ENCODE results near the gene PRPF40A.
"Not testable (repeated sequence)": the region's sequence is repeated elsewhere in the genome, so short reads cannot be mapped to it uniquely, and the experiment has no call there.

PRPF40A gene

GRCh38 chr2:152717228-152718075 lies at the start of gene PRPF40A:
Gene PRPF40A (minus strand): TSS chr2:152717461. CDS start chr2:152717439, 22 bp downstream.
- peak; percentile 99 for DNase-seq

DNA sequence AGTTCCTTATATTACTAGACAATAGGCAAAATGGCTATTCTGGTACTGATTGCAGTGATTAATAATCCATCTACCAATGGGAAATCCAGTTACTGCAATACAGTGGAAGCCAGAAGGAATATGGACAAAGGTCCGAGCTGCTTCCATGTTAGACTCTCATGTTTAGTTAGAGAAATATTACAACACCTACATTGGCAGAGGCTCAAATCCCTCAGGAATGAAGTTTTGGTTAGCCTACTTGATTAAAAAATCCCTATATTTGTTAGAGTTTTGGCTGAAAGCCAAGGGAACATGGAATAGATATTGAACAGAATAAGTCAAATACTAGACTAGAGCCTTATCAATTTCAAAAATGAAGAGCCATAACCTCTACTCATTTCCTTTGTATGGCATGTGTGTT lies 49.7 kb upstream of the PRPF40A start:
- no peak for DNase-seq

GRCh38 chr2:152763651-152764050 lies 46.4 kb upstream of the PRPF40A start:
- no peak for DNase-seq

GRCh38 chr2:152763208-152763607 lies 45.9 kb upstream of the PRPF40A start:
- not testable (repeated sequence) for DNase-seq

GRCh38 chr2:152762202-152762601 lies 44.9 kb upstream of the PRPF40A start:
- DNase-seq, result no peak

DNA sequence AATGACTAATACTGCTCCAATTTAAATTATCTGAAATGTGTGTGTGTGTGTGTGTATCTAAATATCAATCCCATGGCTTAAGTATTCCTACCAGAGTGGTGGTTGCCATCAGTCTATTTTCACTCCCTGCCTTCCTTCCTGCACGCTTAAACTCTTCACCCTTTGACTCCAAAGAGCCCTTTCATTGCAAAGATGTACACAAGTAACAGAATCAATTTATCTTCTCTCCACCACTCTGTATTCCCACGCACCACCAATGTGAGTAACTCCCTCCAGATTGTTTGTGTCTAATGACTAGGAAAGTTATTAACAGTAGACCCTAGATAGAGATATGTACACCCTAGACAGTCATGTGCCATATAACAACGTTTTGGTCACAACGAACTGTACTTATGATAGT lies 44.0 kb upstream of the PRPF40A start:
- no peak for DNase-seq

- no peak for DNase-seq
Observed at GRCh38 chr2:152759290-152760072, 42.2 kb upstream of the PRPF40A start.

- no peak for DNase-seq
Observed at GRCh38 chr2:152755029-152755428, 37.8 kb upstream of the PRPF40A start.

DNA sequence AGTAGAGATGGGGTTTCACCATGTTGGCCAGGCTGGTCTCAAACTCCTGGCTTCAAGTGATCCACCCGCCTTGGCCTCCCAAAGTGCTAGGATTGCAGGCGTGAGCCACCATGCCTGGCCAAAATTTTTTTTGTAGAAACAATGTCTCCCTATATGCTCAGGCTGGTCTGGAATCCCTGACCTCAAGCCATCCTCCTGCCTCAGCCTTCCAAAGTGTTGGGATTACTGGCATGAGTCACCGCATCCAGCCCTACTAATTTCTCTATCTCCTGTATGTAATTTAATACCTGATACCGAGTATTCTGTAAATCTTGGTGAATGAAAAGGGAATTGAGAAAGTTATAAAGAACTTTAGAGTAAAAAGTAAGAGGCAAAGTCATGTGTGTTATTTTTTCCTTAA lies 30.5 kb upstream of the PRPF40A start:
- DNase-seq, result not testable (repeated sequence)

DNA sequence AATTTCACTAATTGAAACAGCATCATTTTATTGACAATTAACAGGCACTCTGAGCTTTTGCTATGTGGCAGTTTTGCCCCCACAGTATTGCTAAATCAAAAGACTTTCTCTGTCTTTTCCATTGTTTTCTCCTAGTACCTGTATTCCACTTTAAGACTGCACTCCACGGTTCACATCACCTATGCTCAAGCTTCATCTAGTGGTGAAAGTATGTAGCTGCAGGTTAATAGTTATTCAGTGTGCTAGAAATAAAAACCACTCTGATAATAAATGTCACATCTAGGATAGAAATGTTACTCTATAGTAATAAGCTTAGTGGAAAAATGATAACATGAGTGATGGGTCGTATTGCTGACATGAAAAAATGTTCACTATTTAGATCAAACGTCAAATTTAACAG lies 25.7 kb upstream of the PRPF40A start:
- DNase-seq, result no peak

- peak; percentile 67 for DNase-seq
Observed at GRCh38 chr2:152740743-152741328, 23.6 kb upstream of the PRPF40A start.

GRCh38 chr2:152739705-152740104 lies 22.4 kb upstream of the PRPF40A start:
- DNase-seq, result not testable (repeated sequence)

- DNase-seq, result no peak
Observed at GRCh38 chr2:152738438-152738837, 21.2 kb upstream of the PRPF40A start.

- not testable (repeated sequence) for DNase-seq
Observed at GRCh38 chr2:152737509-152737908, 20.2 kb upstream of the PRPF40A start.

DNA sequence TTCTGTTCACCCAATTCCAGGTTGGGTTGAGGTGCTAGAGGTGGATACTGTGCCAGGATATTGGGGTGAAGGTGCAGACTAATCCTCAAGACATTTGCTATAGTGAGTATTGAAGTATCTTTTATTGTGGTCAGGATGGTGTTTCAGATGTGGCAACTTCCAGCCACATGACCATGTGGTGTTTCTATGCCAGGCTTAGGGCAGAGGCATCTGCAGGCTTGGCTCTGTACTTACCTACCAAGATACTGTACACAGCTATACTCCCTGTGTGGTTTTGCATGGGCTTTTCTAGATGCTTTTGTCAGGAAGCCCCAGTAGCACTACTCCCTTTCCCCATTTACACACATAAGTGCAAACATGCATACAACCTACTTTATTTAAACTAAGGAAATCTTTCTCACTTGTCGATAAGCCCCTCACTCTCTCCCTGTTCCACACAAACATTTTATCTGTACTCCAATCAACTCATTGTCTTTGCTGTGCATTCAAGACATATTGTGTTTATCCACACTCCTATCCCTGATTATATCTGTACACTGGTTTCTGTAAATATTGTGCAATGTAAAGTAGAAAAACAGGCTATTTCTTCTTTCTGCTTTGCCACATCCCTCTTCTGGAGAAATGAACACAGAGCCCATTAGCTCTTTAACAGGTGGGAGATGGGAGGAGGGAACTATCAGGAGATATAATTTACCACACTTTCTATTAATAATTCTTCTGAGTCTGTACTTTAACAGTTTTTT lies 13.5 kb upstream of the PRPF40A start:
- peak; percentile 69 for DNase-seq

GRCh38 chr2:152729844-152730243 lies 12.6 kb upstream of the PRPF40A start:
- DNase-seq, result peak; percentile 30

DNA sequence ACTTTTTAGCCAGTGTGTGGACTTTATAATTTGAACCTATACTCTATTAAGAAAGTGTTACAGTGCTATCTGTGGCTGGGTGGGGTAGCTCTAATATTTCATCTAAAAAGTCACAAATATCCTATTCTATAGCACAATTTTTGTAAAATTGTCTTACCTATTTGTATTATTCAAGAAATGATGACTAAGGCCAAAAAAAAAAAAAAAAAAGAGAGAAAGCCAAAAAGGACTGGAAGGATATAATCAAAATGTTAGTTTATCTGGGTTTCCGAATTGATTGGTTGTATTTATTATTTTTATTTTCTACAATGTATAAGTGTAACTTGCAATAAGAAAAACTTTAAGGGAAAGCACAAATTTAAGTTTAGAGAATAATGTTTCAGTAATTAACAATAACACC lies 6.7 kb upstream of the PRPF40A start:
- DNase-seq, result no peak

DNA sequence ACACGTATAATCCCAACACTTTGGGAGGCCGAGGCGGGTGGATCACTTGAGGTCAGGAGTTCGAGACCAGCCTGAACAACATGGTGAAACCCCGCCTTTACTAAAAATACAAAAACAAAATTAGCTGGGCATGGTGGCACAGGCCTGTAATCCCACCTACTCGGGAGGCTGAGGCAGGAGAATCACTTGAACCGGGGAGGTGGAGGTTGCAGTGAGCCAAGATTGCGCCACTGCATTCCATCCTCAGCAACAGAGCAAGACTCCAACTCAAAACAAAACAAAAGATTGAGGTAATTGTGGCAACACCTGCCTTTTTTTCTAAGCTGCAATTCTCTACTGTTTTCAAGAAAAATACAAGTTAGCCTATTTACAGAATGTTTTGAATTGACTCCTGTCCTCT lies 5.4 kb upstream of the PRPF40A start:
- not testable (repeated sequence) for DNase-seq

GRCh38 chr2:152720794-152721193 lies 3.5 kb upstream of the PRPF40A start:
- no peak for DNase-seq

- DNase-seq, result no peak
Observed at GRCh38 chr2:152718909-152719645, 1.8 kb upstream of the PRPF40A start.

DNA sequence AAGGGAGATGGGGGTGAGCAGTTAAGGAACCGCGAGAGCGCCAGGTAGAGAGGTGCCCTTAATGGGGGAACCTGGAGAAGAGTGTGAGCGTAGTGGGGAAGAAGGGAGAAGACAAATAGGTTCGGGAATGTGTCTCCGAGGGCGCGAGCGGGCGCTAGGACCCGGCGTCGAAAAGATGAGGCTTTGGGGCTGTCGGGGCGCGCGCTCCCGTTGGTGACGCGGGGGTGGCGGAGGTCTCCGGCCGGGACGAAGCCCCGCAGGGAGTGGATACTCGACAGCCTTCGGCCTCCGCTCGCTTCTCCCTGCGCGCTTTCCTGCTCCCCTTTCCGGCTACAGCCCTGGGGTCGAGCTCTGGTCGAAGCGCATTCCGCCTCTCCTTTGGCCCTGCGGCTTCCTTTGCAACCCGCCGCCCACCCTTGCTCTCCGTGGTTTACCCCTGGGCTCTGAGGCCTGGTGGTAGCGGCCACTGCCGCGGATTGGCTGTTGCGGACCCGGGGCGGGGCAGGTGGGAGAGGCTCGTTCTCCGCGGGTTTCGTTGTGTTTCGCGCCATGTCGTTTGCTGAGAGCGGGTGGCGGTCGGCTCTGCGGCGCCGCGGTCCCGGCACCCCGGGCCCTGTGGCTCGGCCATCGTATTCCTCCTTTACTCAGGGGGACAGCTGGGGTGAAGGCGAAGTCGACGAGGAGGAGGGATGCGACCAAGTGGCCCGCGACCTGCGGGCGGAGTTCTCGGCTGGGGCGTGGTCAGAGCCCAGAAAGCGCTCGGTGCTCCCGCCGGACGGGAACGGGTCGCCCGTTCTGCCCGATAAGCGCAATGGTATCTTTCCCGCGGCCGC lies 1.0 kb upstream of the PRPF40A start, which contains the start of gene ARL6IP6:
TSS of gene ARL6IP6 (plus strand) at position 545 of the 833 bp plus-strand sequence. CDS start at position 550, 5 bp downstream.
- peak; percentile 93 for DNase-seq
